ENCODE data around the gene TM9SF4.
"Not testable (repeated sequence)": the region's sequence is repeated elsewhere in the genome, so short reads cannot be mapped to it uniquely, and the experiment has no call there.

Gene TM9SF4

DNA sequence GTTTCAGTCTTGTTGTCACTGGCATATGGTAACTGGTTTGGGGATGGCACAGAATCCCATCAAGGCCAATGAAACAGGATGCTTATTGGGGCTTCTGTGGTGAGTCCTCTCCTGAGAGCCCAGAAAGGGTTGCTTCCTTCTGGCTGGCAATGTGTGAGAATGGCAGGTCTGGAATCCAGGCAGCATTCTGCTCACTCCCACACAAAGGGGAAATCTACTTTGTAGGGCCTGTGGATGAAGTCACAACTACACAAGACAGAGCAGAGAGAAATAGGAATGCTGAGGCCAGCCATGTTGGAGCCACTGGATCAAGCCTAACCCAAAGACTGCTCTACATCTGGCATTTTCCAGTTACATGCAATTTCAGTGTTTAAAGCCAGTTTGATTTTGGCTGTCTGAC lies 82.4 kb downstream of the TM9SF4 start:
- DNase-seq = no peak

DNA sequence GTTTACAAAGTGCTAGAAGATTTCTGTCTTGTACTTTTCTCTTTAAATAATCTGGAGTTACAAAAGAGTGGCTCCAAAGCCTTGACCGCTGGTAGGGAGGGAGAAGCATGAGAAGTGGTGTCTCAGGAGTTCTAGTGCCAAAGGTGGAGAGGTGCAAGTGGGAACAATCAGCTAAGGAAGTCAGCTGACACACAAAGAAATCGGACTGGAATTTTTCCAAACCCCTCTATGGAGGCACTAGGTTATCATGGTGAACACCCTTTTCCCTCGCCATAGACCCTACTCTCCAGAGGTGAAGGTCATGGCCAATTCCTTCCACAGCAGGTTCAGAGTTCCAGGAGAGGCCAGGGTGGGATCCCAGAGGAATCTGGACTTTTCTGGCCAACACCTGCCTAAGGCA lies 83.2 kb downstream of the TM9SF4 start:
- no peak for DNase-seq

DNA sequence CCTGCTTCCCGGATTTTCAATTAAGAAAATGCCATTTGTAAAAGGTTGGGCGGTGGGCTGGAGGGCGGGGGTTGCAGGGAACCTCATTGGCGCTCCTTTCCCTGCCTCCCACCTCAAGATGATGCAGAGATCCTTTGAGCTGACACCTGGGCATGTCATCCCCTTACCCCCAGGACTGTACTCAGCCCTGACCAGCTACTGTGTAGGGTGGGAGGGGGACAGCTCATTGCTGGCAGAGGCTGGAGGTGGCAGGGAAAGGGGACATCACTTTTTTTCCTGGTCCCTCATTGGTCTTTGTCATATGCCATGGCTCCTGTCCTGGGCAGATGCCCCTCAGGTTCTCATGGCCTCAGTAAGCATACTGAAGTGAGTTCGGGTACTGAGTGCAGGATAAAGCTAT lies 83.8 kb downstream of the TM9SF4 start:
- DNase-seq = not testable (repeated sequence)

DNA sequence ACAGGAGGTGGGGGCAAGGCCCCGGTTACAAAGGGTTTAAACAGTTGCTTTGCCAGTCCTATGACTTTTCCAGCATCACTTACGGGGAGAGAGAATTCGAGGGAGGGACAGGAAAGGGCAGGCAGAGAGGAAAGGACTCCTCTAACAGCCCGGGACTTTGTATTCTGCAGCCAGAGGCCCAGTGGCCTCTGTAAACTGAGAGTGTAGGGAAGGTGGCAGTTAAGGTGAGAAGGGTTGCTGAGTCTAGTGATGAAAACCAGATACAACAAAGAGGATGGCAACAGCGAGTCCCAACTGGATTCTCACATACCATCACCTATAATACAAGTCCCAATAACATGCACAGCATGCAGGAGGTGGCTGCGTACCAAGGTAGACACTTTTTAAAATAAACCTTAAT lies 84.5 kb downstream of the TM9SF4 start:
- DNase-seq = no peak

DNA sequence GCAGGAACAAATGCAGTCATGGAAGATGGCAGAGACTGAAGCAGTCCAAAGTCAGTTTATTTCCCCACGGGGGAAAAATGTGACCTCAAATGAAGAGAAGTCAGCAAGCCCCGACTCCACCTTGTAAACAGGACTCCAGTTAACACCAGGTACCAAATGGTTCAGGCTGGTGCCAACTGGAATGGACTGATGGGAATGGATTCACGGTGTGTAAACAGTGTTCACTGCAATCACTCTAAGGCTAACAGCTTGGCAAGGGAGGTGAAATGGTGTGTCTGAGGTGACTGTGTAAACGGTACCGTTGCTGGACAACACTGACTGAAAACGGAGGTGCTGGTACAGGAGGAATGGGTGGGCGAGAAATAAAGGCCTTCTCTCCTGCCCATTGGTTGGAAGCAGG lies 86.1 kb downstream of the TM9SF4 start:
- DNase-seq = no peak

DNA sequence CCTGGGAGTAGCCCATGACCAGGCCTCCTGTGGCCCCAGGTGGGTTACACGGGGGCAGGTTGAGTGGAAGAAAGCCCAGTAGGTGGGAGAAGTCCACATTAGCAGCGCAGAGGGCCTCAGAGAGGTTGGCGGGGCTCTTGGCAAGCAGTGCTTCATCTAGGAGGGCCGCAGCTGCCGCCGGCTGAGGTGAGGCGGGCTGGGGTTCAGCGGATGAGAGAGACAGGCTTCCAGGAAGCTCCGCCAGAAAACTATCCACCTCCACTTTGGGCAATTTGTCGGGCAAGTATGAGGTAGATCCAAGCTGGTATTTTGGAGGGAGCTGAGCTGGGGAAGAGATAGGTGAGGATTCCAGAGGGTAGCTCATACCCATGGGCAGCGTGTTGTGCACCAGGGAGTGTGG lies 87.1 kb downstream of the TM9SF4 start:
- not testable (repeated sequence) for DNase-seq

DNA sequence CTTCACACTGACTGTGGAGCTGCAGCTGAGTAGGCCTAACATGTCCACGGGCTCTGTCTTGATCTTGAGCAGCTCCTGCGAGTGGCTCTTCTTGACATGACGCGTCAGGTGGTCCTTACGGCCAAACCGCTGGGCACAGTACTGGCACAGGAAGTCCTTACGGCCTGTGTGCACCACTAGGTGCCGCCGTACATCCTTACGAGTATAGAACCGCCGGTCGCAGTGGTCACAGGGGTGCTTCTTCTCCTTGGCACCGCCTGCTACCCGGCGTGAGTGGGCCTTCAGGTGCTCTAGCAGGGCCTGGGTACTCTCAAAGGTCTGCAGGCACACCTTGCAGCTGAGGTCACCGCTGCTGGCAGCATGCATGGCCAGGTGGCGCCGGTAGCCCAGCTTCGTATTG lies 87.6 kb downstream of the TM9SF4 start:
- DNase-seq = not testable (repeated sequence)

DNA sequence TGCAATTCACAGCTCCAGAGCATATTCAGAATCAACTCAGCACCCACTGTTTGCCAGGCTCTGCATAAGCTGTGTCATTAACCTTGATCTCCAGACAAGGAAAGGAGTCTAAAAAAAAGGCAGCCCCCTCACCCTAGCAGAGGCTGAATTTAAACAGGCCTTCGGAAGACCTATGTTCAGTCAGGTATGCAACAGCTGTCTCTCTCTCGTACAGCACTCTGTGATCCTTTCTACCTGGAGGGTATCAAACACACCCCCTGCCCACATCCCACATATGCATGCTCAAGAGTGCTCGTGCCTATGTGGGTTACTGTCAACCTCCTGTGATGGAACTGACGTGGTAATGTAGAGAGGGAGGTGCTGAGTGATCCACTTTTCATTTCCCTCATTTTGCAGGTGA lies 89.5 kb downstream of the TM9SF4 start:
- DNase-seq = no peak

DNA sequence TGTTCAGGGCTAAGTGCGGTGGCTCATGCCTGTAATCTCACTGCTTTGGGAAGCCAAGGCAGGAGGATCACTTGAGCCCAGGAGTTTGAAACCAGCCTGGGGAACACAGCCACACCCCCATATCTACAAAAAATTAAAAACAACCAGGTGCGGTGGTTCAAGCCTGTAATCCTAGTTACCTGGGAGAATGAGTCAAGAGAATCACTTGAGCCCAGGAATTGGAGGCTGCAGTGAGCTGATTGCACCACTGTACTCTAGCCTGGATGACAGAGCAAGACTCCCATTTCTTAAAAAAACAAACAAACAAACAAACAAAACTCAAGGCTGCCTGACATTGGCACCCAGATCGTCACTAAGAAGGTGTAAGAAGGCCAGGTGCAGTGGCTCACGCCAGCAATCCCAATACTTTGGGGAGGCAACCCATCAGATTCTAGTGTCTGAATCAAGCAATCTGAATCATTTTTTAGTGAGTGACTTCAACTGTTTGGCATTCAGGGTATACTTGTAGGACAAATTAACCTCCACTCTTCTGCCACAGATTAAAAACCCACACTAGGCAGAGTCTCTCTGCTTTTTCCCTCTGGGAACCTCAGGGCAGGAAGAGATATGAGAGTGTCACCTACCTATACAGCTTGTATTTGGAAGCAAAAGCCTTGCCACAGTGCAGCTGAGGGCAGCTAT lies 91.9 kb downstream of the TM9SF4 start:
- peak; percentile 49 for DNase-seq

DNA sequence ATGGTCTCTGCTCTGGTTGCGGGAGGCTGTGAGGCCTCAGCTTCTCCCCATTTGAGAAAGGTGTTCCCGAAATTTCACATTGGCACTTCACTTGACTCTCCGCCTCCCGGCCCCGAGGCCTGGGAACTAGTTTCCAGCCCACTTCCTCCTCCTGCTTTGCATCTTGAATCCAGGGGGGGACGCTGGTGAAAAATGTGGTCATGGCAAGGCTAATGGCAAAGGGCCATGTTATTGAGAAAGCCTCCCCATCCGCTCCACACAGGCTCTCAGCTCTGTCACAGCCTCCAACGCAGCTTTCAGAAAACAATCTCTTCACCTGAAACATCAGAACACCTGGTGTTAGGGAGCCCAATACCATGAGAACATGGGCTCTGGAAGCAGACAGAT lies 92.5 kb downstream of the TM9SF4 start:
- no peak for DNase-seq

DNA sequence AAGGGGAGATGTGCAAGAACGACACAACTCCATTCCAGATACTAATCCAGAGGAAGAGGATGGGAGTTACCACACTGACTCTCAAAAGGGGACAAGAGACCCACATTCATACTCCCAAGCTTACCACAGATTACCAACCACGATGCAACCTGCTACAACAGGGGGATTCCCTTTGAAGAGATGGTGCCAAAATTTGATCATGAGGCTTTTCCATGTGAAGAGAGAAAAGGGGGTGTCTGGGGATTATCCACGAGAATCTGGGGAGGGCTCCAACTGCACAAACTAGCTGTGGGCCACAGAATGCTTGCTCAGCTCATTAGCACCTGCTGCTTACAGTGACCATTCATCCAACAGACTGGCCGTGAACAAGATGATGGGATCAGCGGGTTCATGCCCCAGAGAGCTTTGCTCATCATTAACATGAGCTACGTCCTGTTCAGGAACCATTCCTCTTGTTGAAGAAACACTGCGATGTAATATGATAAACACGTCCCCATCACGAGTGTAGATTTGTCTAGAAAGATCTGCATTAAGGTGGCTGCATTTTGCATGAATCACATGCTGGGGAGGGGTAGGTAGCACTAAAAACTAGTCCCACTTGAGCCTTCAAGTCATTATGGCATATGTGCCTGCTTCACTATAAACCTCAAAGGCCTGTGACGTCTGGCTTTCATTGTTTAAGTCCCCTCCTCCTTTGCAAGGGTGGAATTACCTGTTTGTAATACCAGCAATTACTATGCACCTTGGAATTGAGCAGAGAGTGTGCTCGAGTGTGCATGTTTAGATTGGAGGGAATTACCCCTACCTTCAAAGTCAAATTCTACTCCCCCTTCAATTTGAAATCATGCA lies 94.1 kb downstream of the TM9SF4 start:
- no peak for DNase-seq

DNA sequence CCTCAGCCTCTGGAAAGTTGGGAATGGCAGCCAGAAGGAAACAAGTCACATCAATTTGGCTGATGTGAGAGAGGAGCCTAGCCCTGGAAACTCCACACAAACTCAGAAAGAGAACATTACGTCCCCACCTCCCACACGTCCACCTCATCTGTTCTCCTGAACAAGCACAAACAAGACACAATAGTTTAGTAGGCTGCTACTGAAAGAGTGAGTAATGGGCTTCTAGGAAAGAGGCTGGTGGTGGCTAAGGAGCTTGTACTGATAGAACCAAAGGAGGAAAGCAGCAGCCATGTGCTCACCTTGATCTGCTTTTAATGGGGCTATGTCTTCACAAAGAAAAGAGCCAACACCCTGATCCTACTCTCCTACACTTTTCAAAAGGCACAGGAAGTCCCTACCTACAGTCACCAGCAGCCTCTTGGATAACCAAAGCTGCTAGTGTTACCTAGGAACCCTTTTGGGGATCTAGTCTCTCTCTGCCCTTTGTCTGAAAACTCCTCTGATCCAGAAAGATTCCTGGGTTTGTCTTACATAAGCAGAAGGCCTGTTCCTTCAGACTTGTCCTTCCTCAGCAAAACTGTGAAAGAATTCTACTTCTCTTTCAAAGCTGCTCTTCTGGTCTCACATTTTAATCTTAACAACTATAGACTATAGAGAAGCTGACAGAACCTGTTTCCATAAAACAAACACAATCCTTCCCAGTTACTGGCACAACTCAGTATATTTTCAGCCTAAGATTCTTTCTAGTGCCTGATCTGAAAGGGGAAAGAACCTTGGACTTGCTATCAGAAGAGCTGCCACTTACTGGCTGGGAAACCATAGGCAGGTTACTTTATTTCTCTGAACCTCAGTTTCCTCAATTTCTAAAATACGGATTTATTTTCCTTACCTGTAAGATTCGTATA lies 94.9 kb downstream of the TM9SF4 start:
- DNase-seq = no peak

DNA sequence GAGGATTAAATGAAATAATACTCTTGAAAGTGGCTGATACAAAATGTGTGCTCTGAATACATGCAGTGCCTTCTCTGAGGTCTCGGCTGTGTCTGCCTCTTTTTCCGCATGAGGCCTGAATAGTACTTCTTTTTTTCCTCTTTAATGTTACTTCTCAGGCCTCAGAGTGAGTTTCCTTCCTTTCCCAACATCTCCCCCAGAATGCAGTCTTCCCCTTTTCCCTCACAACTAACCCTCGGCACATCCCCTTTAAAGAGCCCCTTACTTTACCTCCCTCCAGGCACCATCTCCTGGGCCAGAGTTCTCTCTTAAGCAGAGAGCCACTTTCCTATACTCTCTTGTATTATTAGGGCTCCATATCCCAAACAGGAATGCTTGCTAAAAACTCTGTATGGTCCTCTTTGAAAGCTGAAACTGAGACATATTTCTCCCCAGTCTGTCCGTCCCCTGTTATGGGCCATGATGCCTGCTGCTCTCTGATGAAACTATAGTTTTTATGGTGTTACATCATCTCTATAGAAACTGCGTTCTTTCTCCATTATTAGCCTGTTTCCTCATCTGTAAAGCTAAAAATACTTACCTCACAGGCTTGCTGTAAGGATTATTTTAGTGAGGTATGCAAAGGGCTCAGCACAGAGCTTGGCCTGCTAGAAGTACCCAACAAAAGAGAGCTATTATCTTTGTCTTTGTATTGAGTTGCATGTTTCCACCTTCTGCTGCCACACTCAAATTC lies 95.8 kb downstream of the TM9SF4 start:
- peak; percentile 33 for DNase-seq

DNA sequence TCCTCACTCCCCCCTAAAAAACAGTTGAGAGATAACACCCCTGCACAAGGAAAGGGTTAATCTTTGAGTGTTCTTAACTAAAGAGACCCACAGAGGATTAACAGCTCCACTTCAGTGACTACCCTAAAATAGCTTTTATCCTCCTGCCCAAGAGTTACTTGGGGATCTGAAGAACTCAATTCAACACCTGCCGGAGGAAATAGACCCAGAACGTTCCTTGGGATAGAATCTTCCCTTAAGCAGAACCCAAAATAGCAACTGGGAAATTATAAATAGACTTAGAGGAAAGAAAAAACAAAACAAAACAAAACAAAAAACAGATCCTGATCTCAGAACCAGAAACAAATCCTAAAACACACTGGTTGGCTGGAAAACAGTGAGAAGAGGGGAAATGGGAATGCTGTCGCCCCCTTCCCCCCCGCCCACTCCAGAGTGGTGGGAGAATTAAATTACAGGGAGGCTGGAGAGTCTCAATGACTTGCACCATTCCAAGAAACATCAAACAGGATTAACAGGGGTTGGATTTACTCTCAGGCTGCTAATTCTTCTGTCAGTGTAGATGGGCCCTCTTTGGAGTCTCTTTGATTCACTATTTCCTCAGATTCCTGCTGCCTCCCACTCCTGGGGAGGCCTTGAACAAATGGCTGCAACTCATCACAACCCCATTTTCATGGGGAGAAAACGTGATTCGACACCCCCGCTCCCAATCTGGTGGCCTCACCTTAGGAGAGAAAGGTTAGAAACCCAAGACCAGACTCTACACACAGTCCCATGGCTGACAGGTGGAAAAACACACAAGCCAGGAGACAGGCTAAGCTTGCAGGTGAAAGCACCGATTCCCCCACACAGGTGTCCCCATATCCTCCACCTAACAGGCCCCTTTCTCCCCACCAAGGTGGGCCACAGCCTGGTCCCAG lies 96.6 kb downstream of the TM9SF4 start:
- no peak for DNase-seq

DNA sequence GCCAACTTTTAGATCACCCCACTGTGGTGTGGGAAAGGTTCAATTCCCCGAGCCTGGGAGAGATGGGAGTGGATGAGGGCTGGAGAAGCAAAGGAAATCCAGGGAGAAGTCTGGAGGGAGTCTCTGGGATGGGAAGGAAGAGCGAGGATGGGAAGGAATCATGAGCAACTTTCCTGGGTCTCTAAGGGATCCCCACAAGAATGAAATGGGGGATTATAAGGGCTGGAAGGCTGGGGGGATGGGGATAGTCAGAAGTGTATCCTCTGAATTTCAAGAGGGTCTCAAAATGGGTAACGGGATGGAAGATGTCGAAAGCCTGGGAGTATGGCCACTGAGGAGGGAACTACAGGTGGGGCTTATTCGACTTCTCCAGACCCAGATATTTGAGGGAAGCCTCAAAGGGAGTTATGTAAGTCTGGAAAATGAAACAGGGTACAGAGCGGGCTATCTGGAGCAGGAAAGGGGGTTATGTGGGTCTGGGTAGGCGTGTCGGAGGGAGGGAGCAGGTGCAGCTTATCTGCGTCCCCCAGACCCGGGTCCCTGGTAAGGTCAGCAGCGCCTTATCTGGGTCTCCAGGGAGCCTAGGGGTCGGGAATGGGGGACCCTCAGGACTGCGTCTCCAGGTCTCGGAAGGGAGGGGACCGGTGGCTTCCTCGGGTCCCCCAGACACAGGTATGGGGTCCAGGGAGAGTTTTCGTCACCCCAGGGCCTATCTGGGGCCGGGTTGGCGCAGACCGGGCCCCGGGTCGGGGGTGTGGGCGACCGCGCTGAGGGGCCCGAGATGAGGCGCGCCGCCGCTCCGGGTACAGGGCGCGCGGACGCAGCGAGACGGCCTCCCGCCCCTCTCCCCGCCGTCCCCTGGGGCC lies 97.5 kb downstream of the TM9SF4 start:
- DNase-seq = no peak

DNA sequence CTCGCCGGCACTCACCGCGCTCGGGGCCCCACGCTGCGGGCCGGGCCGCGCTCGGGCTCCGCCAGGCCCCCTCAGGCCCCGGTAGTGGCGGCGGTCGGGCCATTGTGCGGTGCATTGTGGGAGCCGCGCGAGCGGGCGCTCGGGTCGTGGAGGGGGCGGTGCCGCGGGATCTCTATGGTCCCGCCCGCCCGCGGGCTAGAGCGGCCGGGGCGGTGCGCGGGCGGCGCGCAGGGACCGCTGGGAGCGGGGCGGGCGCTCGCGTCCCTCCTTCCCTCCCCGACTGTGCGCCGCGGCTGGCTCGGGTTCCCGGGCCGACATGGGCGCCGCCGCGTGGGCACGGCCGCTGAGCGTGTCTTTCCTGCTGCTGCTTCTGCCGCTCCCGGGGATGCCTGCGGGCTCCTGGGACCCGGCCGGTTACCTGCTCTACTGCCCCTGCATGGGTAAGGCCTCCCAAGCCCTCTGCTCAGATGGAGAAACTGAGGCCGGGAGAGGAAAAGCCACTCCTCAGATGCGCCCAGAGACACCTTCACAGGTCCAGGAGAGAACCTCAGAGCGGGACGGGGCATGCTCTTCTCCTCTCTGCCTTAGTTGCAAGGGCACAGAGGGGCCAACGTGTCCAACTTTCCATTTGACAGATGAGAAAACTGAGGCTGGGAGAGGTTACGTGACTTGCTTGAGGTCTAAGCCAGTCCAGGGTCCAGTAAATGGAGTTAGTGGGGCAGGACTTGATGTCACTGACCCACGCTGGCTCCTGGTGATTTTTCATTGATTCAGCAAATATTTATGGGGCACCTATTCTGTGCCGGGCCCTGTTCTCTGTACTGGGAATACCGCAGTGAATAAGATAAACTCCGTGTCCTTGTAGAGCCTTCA lies 98.3 kb downstream of the TM9SF4 start, which contains the start of the genes PLAGL2 and POFUT1:
PLAGL2 (minus strand) TSS at position 118 of the 873 bp plus-strand sequence. CDS start 5,565 bp downstream, outside the sequence.
POFUT1 (plus strand) TSS at position 255 of the 873 bp plus-strand sequence; CDS start at position 317, 62 bp downstream.
- peak; percentile 90 for DNase-seq

DNA sequence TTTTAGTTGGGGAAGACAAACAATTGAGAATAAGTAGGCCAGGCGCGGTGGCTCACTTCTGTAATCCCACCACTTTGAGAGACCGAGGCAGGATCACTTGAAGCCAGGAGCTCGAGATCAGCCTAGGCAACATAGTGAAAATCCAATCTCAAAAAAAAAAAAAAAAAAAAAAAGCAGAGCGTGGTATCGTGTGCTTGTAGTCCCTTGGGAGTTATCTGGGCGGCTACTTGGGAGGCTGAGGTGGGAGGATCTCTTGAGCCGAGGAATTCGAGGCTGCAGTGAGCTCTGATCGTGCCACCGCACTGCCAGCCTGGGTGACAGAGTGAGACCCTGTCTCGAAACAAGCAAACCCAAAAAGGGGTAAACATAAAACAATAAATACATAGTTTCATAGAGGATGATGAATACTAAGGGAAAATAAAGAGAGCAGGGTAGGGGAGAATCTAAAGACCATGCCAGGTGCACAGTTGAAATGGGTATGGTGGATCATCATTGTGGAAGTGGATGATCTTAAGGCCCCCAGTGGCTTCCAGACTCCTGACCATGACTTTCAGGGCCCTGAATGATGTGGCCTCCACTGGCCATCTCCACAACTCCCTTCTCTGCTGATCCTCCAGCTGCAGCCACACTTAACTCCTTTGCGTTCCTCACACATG lies 99.1 kb downstream of the TM9SF4 start:
- no peak for DNase-seq

DNA sequence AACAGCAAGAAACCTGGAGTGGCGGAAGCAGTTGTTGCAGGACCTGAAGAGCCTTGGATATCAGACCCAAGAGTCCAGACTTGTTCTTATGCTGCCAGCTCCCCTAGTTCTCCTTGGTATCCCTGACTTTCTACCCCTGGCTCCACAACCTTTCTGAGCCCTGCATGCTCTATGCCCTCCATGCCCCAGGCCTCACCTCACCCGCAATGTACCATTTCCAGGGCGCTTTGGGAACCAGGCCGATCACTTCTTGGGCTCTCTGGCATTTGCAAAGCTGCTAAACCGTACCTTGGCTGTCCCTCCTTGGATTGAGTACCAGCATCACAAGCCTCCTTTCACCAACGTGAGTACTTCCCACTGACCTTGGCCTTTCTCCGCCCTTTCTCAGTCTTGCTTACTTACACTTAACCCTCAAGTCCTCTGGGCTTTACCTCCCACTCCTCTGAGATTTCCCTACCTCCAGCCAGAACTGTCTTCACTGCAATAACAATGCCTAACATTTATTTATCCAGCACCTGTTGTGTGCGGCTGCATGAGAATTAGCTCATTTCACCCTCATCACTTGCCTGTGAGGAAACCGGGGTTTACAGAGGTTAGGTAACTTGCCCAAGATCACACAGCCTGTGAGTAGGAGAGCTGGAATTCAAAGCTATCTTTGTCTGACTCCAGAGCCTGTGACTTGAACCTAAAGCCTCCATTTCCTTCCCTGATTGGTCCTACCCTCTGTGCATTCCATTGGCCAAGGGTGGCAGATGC lies 100.5 kb downstream of the TM9SF4 start:
- no peak for DNase-seq

All from fibroblast of skin of right biceps (primary cell).